ENCODE measurements around the gene KLHDC8A. TPM values are rescaled to one million over a fixed set of nuclear protein-coding genes. Genes with fewer than 3 reads are reported as not detected.

KLHDC8A gene
- total RNA-seq, 1 experiment from 2014 or later, result not detected

GRCh38 chr1:205312866-205313562 lies 43.7 kb downstream of the KLHDC8A start:
- no peaks in the 10 kb centered on the region for H3K27me3 Mint-ChIP-seq (ENCODE audit: insufficient read depth, unreplicated experiment)
- H3K4me3 Mint-ChIP-seq (ENCODE audit: unreplicated experiment), result no peak overlapping the region
- H3K4me1 Mint-ChIP-seq (ENCODE audit: insufficient read depth, unreplicated experiment), result peaks cover 25% of the 10 kb centered on the region

GRCh38 chr1:205310976-205311704 lies 45.6 kb downstream of the KLHDC8A start:
- no peak for DNase-seq (ENCODE audit: unreplicated experiment)
- H3K27ac Mint-ChIP-seq (ENCODE audit: low read depth, unreplicated experiment), result no peak overlapping the region
- TF ChIP-seq CTCF (IDR thresholded peaks at IDR 0.05; ENCODE audit: unreplicated experiment), result no peak
- ChIA-PET CTCF (interaction anchor here (0.5 to 2.9 kb wide), 9 partner anchors 10 to 1969 kb away, joined by 3 to 16 read pairs (median 4); partner anchors contain the start of gene NUAK2), POLR2A (interaction anchor here (1.2 to 1.3 kb wide), 2 partner anchors 10 to 16 kb away, joined by 3 to 8 read pairs; no protein-coding TSS in a partner anchor)
- H3K36me3 Mint-ChIP-seq (ENCODE audit: insufficient read depth, unreplicated experiment), result peaks cover 54% of the 10 kb centered on the region
- peaks cover 7% of the 10 kb centered on the region for H3K4me1 Mint-ChIP-seq (ENCODE audit: insufficient read depth, unreplicated experiment)
- H3K4me3 Mint-ChIP-seq (ENCODE audit: unreplicated experiment), result no peak overlapping the region
- H3K27me3 Mint-ChIP-seq (ENCODE audit: insufficient read depth, unreplicated experiment), result no peaks in the 10 kb centered on the region
- H3K9me3 Mint-ChIP-seq (ENCODE audit: unreplicated experiment), result no peaks in the 10 kb centered on the region
- BruUV-seq (replicated peaks), result no TSS peak
- intact Hi-C loops (cut with micrococcal nuclease), result no loop called here

More at GRCh38 chr1:205312866-205313562, 43.7 kb downstream of the KLHDC8A start:
- no TSS peak for BruUV-seq (replicated peaks)
- intact Hi-C loops (cut with micrococcal nuclease), result no loop called here
- ChIA-PET CTCF (interaction anchor here (0.6 to 27.7 kb wide), 8 partner anchors 8 to 345 kb away, joined by 3 to 1857 read pairs (median 12); partner anchors contain the start of gene NUAK2), POLR2A (interaction anchor here (9.6 kb wide), 1 partner anchor 11 kb away, joined by 243 read pairs; no protein-coding TSS in a partner anchor)
- no peak for TF ChIP-seq CTCF (IDR thresholded peaks at IDR 0.05; ENCODE audit: unreplicated experiment)
- DNase-seq (ENCODE audit: unreplicated experiment), result no peak
- H3K9me3 Mint-ChIP-seq (ENCODE audit: unreplicated experiment), result no peaks in the 10 kb centered on the region
- H3K36me3 Mint-ChIP-seq (ENCODE audit: insufficient read depth, unreplicated experiment), result peaks cover 35% of the 10 kb centered on the region
- no peak overlapping the region for H3K27ac Mint-ChIP-seq (ENCODE audit: low read depth, unreplicated experiment)

GRCh38 chr1:205309741-205310140 lies 47.0 kb downstream of the KLHDC8A start:
- H3K27ac Mint-ChIP-seq (ENCODE audit: low read depth, unreplicated experiment), result no peak overlapping the region
- TF ChIP-seq CTCF (IDR thresholded peaks at IDR 0.05; ENCODE audit: unreplicated experiment), result no peak
- ChIA-PET POLR2A (interaction anchor here (0.8 to 1.5 kb wide), 2 partner anchors 18 to 25 kb away, joined by 3 to 7 read pairs; no protein-coding TSS in a partner anchor), CTCF (interaction anchor here (1.2 to 2.9 kb wide), 3 partner anchors 27 to 37 kb away, joined by 6 to 16 read pairs (median 6); no protein-coding TSS in a partner anchor)
- peaks cover 5% of the 10 kb centered on the region for H3K4me1 Mint-ChIP-seq (ENCODE audit: insufficient read depth, unreplicated experiment)
- no peak for DNase-seq (ENCODE audit: unreplicated experiment)
- BruUV-seq (replicated peaks), result no TSS peak
- no peak overlapping the region for H3K4me3 Mint-ChIP-seq (ENCODE audit: unreplicated experiment)
- peaks cover 66% of the 10 kb centered on the region for H3K36me3 Mint-ChIP-seq (ENCODE audit: insufficient read depth, unreplicated experiment)
- H3K27me3 Mint-ChIP-seq (ENCODE audit: insufficient read depth, unreplicated experiment), result no peaks in the 10 kb centered on the region
- H3K9me3 Mint-ChIP-seq (ENCODE audit: unreplicated experiment), result no peaks in the 10 kb centered on the region
- intact Hi-C loops (cut with micrococcal nuclease), result no loop called here
